HepG2 (cell line): ENCODE results near the gene FGF1. TPM values are rescaled to one million over a fixed set of nuclear protein-coding genes. Genes with fewer than 3 reads are reported as not detected.

Experiments
- PITX1 ChIP-seq: sonication (generic); formaldehyde crosslinking; IDR thresholded peaks from 2 replicates; pipeline ENCODE4 v1.5.1; 2020; ENCODE audit warnings: mild to moderate bottlenecking, missing genetic modification reagents
- SRSF1 ChIP-seq: fragments of 200-400 bp; formaldehyde crosslinking; optimal IDR thresholded peaks from 2 replicates; pipeline ENCODE3; 2017; ENCODE audit warnings: mild to moderate bottlenecking, low read depth, low read length, moderate library complexity
- ZNF407 ChIP-seq: sonication (generic); formaldehyde crosslinking; IDR thresholded peaks from one replicate; pipeline ENCODE4 v1.5.1; 2020; ENCODE audit warnings: mild to moderate bottlenecking, missing genetic modification reagents; ENCODE audit errors: not compliant biosample characterization
- polyA plus RNA-seq, 8 experiments: library from polyadenylated mRNA; depleted of rRNA in 3 of 8; stranded (reverse) in 7 of 8; unstranded in 1 of 8; fragments of >200 nt; fragmentation: Illumina TruSeq in 4 of 8; extraction: Trizol in 4 of 8; gene quantifications; 2 replicates each; pipeline versions ENCODE4 v1.2.1 to v1.2.3, GENCODE V29; 2011 to 2016; ENCODE audit warnings: low read depth in 4 of 8, missing spikeins in 1 of 8, mixed read lengths in 1 of 8; ENCODE audit not compliant: insufficient read depth in 1 of 8
- total RNA-seq, 5 experiments: library from RNA; depleted of rRNA; stranded (reverse); fragments of >200 nt; fragmentation: Illumina TruSeq; extraction: Trizol; gene quantifications; 2 replicates each; pipeline ENCODE4 v1.2.3, GENCODE V29; 2016; ENCODE audit warnings: low read depth in 1 of 5
- TF ChIP-seq, protein P1 (sequence below): sonication (generic); formaldehyde crosslinking; IDR thresholded peaks from 2 replicates; pipeline ENCODE4 v1.5.1; 2020; ENCODE audit warnings: mild to moderate bottlenecking, missing genetic modification reagents, borderline replicate concordance
- TF ChIP-seq, protein P2 (sequence below): sonication (generic); formaldehyde crosslinking; IDR thresholded peaks from 2 replicates; pipeline ENCODE4 v1.4.0; 2020; ENCODE audit warnings: missing genetic modification reagents

FGF1 gene
- total and polyA plus RNA-seq, 2 of the 13 experiments (the other 11 are each of a cell fraction or from before 2014, with no cell fraction given), result not detected

DNA sequence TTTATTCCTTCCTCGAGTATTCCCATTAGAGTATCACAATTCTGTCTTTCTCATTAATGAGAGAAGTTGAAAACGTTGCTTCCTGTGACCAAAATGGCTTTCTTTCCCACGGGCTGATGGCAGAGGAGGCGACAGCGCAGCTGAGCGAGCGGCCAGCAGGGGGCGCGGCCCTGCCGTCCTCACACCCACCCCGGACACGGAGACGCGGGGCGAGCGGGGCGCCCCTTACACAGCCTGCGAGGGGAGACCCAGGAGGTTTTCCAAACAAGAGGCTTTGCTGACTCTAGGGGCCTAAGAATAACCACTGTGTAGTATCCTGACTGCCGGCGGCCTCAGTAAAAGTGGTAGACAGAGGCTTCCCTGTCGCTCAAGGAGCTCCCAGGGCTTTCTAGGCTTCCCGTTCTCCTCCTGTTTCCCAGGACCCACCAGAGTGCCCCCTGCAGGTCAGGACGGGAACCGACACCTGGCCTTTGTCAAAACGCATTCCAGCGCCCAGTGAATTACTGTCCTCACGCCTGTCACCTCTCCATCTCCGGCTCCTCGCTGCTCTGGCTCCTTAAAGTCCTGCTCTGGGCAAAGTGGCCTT lies 27.3 kb upstream of the FGF1 start (continued):
- TF ChIP-seq ZNF407 (CRISPR knock-in tag) (peak; percentile 41), PITX1 (peak; percentile 40; the same call in 1 of the 2 replicates), SRSF1 (peak; percentile 62)
- TF ChIP-seq, protein P1, sequence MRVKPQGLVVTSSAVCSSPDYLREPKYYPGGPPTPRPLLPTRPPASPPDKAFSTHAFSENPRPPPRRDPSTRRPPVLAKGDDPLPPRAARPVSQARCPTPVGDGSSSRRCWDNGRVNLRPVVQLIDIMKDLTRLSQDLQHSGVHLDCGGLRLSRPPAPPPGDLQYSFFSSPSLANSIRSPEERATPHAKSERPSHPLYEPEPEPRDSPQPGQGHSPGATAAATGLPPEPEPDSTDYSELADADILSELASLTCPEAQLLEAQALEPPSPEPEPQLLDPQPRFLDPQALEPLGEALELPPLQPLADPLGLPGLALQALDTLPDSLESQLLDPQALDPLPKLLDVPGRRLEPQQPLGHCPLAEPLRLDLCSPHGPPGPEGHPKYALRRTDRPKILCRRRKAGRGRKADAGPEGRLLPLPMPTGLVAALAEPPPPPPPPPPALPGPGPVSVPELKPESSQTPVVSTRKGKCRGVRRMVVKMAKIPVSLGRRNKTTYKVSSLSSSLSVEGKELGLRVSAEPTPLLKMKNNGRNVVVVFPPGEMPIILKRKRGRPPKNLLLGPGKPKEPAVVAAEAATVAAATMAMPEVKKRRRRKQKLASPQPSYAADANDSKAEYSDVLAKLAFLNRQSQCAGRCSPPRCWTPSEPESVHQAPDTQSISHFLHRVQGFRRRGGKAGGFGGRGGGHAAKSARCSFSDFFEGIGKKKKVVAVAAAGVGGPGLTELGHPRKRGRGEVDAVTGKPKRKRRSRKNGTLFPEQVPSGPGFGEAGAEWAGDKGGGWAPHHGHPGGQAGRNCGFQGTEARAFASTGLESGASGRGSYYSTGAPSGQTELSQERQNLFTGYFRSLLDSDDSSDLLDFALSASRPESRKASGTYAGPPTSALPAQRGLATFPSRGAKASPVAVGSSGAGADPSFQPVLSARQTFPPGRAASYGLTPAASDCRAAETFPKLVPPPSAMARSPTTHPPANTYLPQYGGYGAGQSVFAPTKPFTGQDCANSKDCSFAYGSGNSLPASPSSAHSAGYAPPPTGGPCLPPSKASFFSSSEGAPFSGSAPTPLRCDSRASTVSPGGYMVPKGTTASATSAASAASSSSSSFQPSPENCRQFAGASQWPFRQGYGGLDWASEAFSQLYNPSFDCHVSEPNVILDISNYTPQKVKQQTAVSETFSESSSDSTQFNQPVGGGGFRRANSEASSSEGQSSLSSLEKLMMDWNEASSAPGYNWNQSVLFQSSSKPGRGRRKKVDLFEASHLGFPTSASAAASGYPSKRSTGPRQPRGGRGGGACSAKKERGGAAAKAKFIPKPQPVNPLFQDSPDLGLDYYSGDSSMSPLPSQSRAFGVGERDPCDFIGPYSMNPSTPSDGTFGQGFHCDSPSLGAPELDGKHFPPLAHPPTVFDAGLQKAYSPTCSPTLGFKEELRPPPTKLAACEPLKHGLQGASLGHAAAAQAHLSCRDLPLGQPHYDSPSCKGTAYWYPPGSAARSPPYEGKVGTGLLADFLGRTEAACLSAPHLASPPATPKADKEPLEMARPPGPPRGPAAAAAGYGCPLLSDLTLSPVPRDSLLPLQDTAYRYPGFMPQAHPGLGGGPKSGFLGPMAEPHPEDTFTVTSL, result peak; percentile 59; the same call in 1 of the 2 replicates
- TF ChIP-seq, protein P2, sequence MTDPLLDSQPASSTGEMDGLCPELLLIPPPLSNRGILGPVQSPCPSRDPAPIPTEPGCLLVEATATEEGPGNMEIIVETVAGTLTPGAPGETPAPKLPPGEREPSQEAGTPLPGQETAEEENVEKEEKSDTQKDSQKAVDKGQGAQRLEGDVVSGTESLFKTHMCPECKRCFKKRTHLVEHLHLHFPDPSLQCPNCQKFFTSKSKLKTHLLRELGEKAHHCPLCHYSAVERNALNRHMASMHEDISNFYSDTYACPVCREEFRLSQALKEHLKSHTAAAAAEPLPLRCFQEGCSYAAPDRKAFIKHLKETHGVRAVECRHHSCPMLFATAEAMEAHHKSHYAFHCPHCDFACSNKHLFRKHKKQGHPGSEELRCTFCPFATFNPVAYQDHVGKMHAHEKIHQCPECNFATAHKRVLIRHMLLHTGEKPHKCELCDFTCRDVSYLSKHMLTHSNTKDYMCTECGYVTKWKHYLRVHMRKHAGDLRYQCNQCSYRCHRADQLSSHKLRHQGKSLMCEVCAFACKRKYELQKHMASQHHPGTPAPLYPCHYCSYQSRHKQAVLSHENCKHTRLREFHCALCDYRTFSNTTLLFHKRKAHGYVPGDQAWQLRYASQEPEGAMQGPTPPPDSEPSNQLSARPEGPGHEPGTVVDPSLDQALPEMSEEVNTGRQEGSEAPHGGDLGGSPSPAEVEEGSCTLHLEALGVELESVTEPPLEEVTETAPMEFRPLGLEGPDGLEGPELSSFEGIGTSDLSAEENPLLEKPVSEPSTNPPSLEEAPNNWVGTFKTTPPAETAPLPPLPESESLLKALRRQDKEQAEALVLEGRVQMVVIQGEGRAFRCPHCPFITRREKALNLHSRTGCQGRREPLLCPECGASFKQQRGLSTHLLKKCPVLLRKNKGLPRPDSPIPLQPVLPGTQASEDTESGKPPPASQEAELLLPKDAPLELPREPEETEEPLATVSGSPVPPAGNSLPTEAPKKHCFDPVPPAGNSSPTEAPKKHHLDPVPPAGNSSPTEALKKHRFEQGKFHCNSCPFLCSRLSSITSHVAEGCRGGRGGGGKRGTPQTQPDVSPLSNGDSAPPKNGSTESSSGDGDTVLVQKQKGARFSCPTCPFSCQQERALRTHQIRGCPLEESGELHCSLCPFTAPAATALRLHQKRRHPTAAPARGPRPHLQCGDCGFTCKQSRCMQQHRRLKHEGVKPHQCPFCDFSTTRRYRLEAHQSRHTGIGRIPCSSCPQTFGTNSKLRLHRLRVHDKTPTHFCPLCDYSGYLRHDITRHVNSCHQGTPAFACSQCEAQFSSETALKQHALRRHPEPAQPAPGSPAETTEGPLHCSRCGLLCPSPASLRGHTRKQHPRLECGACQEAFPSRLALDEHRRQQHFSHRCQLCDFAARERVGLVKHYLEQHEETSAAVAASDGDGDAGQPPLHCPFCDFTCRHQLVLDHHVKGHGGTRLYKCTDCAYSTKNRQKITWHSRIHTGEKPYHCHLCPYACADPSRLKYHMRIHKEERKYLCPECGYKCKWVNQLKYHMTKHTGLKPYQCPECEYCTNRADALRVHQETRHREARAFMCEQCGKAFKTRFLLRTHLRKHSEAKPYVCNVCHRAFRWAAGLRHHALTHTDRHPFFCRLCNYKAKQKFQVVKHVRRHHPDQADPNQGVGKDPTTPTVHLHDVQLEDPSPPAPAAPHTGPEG (CRISPR knock-in tag), result no peak
